ENCODE results near the gene DTHD1. TPM values are rescaled to one million over a fixed set of nuclear protein-coding genes. Genes with fewer than 3 reads are reported as not detected.

DTHD1 gene
- total RNA-seq, 1 donor from 2014 or later: not detected

DNA sequence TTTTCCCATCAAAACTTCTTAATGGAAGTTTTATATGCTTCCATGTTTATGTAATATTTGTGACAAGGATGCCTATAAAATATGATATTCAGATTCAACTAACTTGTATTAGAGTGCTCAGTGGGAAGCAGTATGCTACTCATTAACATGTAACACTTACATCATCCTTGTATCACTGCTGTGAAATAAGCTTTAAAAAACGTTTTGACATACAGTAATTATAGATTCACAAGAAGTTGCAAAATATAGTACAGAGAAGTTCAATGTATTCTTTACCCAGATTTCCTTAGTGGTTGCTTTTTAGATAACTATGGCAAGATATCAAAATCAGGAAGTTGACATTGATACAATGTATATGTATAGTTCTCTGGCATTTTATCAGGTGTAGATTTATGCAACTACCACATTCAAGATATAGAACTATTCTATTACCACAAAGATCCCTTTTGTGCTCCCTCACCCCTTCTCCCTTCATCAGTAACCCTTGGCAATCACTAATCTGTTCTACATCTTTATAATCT lies 56.3 kb downstream of the DTHD1 start:
- DNase-seq (ENCODE audit: low spot score in 2 of 2, unreplicated experiment in 2 of 2): no peak
- Mint-ChIP-seq H3K36me3 (no peaks in the 10 kb centered on the region), H3K9me3 (no peaks in the 10 kb centered on the region), H3K27ac (no peak overlapping the region), H3K4me3 (no peak overlapping the region), H3K4me1 (peaks cover 9% of the 10 kb centered on the region), H3K27me3 (ENCODE audit: low read depth) (peaks cover 2% of the 10 kb centered on the region)
- no peak for TF ChIP-seq CTCF (IDR thresholded peaks at IDR 0.05; ENCODE audit: unreplicated experiment)

GRCh38 chr4:36338973-36339372 lies 57.6 kb downstream of the DTHD1 start:
- Mint-ChIP-seq H3K9me3 (no peaks in the 10 kb centered on the region), H3K4me1 (peaks cover 9% of the 10 kb centered on the region), H3K27me3 (ENCODE audit: low read depth) (peaks cover 2% of the 10 kb centered on the region), H3K36me3 (no peaks in the 10 kb centered on the region), H3K4me3 (no peak overlapping the region), H3K27ac (no peak overlapping the region)
- TF ChIP-seq CTCF (IDR thresholded peaks at IDR 0.05; ENCODE audit: unreplicated experiment): no peak
- no peak for DNase-seq (ENCODE audit: low spot score in 2 of 2, unreplicated experiment in 2 of 2)

- Mint-ChIP-seq H3K4me3 (no peak overlapping the region), H3K9me3 (no peaks in the 10 kb centered on the region), H3K36me3 (no peaks in the 10 kb centered on the region), H3K27me3 (ENCODE audit: low read depth) (peaks cover under 1% of the 10 kb centered on the region), H3K27ac (no peak overlapping the region), H3K4me1 (peaks cover under 1% of the 10 kb centered on the region)
- no peak for DNase-seq (ENCODE audit: low spot score in 2 of 2, unreplicated experiment in 2 of 2)
- TF ChIP-seq CTCF (IDR thresholded peaks at IDR 0.05; ENCODE audit: unreplicated experiment): no peak
Measured at GRCh38 chr4:36341936-36342335, 60.5 kb downstream of the DTHD1 start.

GRCh38 chr4:36343501-36344175 lies 62.2 kb downstream of the DTHD1 start:
- no peaks in the 10 kb centered on the region for H3K27me3 Mint-ChIP-seq (ENCODE audit: low read depth)
- H3K27ac Mint-ChIP-seq: no peak overlapping the region

DNA sequence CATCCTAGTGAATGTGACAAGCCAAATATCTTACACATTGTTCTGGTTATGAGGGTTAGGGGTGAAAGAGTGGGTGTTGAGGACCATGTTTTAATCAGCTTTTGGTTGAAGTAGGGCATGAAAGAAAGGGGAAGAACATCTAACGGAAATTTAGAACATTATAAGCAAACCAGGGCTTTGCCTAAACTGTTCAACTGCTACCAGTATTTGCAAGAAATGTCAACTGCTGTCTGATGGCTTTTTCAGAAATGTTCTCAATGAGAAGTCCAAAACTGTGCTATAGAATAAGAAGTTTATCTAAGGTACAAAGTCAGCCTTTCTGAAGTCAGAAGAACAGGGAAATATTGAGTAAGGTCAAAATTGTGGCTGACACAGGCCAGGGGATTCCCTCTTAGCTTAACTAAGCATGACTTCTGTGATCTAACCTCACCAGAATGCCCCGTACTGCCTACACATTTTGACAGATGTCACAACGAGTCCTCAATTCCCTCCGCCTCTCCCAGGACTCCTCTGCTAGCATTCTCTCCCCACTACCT lies 67.1 kb downstream of the DTHD1 start:
- DNase-seq (ENCODE audit: low spot score in 2 of 2, unreplicated experiment in 2 of 2): no peak
- no peaks in the 10 kb centered on the region for H3K36me3 Mint-ChIP-seq
- no peak overlapping the region for H3K4me3 Mint-ChIP-seq
- peaks cover 6% of the 10 kb centered on the region for H3K4me1 Mint-ChIP-seq
- TF ChIP-seq CTCF (IDR thresholded peaks at IDR 0.05; ENCODE audit: unreplicated experiment): no peak
- no peaks in the 10 kb centered on the region for H3K9me3 Mint-ChIP-seq
- H3K27me3 Mint-ChIP-seq (ENCODE audit: low read depth): peaks cover 3% of the 10 kb centered on the region
- H3K27ac Mint-ChIP-seq: no peak overlapping the region

More at GRCh38 chr4:36343501-36344175, 62.2 kb downstream of the DTHD1 start:
- TF ChIP-seq CTCF (IDR thresholded peaks at IDR 0.05; ENCODE audit: unreplicated experiment): no peak
- DNase-seq (ENCODE audit: low spot score in 2 of 2, unreplicated experiment in 2 of 2): no peak
- no peak overlapping the region for H3K4me3 Mint-ChIP-seq
- no peaks in the 10 kb centered on the region for H3K4me1 Mint-ChIP-seq
- no peaks in the 10 kb centered on the region for H3K36me3 Mint-ChIP-seq
- no peaks in the 10 kb centered on the region for H3K9me3 Mint-ChIP-seq

Data from mesothelial cell of epicardium (in vitro differentiated cells).